EL (cell line): ENCODE measurements around the gene CX3CL1.
"Not testable (repeated sequence)": the region's sequence is repeated elsewhere in the genome, so short reads cannot be mapped to it uniquely, and the experiment has no call there.

Experiments
- DNase-seq: peaks from one replicate; pipeline ENCODE4 v3.0.0-alpha.2; 2016

The CX3CL1 gene

DNA sequence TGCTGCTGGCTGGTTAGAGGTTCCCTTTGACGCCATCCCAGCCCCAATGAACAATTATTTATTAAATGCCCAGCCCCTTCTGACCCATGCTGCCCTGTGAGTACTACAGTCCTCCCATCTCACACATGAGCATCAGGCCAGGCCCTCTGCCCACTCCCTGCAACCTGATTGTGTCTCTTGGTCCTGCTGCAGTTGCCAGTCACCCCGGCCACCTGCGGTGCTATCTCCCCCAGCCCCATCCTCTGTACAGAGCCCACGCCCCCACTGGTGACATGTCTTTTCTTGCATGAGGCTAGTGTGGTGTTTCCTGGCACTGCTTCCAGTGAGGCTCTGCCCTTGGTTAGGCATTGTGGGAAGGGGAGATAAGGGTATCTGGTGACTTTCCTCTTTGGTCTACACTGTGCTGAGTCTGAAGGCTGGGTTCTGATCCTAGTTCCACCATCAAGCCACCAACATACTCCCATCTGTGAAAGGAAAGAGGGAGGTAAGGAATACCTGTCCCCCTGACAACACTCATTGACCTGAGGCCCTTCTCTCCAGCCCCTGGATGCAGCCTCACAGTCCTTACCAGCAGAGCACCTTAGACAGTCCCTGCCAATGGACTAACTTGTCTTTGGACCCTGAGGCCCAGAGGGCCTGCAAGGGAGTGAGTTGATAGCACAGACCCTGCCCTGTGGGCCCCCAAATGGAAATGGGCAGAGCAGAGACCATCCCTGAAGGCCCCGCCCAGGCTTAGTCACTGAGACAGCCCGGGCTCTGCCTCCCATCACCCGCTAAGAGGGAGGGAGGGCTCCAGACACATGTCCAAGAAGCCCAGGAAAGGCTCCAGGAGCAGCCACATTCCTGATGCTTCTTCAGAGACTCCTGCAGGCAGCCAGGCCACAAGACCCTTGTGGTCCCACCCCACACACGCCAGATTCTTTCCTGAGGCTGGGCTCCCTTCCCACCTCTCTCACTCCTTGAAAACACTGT is 11.3 kb downstream of the CX3CL1 start:
- peak; percentile 58 for DNase-seq

DNA sequence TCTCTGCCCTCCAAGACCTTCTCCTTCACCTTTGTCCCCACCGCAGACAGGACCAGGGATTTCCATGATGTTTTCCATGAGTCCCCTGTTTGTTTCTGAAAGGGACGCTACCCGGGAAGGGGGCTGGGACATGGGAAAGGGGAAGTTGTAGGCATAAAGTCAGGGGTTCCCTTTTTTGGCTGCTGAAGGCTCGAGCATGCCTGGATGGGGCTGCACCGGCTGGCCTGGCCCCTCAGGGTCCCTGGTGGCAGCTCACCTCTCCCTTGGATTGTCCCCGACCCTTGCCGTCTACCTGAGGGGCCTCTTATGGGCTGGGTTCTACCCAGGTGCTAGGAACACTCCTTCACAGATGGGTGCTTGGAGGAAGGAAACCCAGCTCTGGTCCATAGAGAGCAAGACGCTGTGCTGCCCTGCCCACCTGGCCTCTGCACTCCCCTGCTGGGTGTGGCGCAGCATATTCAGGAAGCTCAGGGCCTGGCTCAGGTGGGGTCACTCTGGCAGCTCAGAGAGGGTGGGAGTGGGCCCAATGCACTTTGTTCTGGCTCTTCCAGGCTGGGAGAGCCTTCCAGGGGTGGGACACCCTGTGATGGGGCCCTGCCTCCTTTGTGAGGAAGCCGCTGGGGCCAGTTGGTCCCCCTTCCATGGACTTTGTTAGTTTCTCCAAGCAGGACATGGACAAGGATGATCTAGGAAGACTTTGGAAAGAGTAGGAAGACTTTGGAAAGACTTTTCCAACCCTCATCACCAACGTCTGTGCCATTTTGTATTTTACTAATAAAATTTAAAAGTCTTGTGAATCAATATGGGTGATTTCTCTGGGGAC is 12.2 kb downstream of the CX3CL1 start:
- no peak for DNase-seq

DNA sequence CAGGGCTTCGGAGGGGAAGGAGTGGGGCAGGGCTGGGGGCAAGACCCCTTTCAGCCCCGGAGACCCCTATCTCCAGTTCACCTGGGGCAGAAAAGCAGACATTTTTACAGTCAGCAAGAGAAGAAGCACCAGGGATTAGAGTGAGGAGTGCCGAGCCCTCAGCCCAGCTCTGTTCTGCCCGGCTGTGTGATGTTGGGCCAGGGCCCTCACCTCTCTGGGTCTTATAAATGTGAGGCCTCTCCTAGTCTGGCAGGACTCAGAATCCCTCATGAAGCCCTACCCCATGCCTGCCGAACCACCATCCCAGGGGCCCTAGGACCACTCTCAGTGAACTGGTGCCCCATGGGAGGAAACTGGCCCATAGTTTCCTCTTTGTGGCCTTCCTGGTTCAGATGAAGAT is 12.8 kb downstream of the CX3CL1 start:
- DNase-seq, result no peak

DNA sequence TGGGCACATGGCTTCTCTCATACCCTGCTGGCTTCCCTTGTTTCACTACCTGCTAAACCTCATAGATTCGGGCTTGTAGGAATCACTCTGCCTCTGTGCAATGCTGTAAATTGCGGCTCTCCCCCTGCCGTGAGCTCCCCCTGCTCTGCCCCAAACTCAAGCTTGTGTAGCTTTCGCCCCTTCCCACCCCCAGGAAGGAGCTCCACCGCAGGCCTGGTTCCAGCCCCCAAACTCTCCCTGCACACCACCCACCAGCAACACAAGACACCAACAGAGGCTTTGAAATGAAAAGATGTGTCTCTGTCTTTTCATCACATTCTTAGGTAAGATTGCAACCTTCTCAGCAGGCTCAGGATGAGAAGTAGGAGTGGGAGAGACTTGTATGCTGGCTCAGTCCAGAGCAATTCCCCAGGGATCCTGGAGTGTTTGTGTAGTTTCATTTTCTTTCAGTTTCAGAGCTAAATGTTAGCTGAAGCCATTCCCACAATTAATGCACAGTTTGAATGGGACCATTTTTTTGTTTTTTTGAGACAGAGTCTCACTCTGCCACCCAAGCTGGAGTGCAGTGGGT is 14.2 kb downstream of the CX3CL1 start:
- DNase-seq, result no peak

DNA sequence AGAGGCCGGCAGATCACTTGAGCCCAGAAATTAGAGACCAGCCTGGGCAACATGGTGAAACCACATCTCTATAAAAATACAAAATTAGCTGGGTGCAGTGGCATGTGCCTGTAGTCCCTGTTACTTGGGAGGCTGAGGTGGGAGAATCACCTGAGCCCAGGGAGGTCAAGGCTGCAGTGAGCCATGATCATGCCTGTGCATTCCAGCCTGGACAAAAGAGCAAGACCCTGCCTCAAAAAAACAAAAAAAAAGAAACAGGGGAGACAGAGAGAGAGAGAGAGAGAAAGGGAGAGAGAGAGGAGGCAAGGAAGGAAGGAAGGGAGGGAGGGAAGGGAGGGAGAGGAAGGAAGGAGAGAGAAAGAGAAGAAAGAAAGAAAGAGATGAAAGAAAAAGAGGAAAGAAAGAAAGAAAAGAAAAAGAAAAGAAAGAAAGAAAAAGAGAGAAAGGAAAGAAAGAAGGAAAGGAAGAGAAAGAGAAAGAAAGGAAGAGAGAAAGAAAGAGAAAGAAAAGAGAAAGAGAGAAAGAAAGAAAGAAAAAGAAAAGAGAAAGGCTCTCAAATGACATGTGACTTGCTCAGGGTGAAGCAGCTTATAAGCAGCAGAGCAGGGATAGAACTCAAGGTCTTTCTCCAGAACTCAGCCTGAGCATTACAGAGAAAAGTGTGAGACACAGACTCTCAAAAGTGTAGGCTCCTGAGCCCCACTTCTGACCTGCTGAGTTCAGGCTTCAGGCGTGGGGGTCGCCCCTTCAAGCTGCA is 15.5 kb downstream of the CX3CL1 start:
- no peak for DNase-seq

DNA sequence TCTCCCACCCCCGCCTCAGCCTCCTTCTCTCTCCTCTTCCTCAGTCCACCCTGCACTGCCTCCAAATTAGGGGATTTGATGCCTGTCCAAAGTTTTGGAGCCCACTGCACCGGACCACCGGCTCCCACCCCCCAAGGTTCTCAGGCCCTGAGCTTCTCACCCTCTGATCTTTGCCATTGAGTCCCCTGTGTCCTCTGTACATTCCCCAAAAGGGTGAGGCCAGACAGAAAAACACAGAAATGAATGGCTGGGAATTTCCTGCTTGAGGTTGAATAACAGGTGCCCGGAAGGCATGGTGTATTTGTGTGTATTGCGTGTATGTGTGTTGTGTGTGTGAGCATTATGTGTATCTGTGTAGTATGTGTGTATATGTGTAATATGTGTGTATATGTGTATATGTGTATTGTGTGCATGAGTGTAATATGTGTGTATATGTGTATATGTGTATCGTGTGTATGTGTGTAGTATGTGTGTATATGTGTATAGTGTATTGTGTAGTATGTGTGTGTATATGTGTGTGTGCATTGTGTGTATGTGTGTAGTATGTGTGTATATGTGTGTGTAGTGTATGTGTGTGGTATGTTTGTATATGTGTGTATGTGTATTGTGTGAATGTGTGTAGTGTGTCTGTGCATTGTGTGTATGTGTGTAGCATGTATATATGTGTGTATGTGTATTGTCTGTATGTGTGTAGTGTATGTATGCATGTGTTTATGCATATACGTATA is 16.2 kb downstream of the CX3CL1 start:
- DNase-seq, result no peak

DNA sequence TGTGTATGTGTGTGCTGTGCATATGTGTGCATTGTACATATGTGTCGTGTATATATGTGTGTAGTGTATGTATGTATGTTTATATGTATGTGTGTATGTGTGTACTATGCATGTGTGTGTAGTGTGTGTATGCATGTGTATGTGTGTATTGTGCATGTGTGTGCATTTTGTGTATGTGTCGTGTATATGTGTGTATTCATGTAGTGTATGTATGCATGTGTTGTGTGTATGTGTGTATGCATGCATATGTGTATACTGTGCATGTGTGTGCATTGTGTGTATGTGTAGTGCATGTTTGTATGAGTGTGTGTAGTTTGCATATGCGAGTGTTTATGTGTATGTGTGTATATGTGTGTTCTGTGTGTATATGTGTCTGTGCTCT is 16.8 kb downstream of the CX3CL1 start:
- DNase-seq, result no peak

DNA sequence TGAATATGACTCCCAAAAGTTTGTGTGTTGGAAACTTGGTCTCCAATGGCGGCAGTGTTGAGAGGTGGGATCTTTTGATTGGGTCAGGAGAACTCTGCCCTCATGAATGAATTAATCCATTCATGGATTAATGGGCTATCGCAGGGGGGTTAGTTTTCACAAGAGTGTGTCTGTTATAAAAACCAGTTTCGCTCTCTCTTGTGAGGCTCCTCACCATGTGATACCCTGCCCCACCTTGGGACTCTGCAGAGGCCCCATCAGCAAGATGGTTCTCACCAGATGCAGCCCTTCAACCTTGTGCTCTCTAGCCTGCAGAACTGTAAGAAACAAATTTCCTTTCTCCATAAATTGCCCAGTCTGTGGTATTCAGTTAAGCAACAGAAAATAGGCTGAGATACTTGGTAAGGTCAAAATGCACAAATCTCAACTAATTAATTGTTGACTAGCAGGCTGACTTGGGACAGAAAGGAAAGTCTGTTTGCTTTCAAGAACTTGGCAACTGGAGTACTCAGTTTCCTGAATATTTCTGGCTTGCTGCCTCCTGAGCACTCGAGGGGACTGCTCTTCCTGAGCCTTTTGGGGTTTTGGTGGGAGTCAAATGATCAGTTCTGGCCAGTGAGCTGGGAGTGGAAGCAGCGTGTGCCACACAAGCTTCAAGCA is 18.5 kb downstream of the CX3CL1 start:
- DNase-seq, result no peak

DNA sequence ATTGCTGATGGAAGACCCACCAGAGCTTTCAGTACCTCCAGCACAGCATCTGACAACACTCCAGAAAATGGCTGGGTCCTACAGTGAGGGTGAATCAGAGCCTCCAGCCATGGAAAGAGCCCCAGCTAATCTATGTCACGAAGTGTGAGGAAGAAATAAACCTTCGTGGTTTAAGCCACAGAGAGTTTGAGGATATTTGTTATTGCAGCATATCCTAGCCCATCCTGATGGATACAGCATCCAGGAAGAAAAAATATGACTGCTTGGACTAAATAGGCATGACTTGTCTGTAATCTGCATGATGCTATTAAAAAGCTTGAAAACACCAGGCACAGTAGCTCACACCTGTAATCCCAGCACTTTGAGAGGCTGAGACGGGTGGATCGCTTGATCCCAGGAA is 19.0 kb downstream of the CX3CL1 start:
- no peak for DNase-seq

DNA sequence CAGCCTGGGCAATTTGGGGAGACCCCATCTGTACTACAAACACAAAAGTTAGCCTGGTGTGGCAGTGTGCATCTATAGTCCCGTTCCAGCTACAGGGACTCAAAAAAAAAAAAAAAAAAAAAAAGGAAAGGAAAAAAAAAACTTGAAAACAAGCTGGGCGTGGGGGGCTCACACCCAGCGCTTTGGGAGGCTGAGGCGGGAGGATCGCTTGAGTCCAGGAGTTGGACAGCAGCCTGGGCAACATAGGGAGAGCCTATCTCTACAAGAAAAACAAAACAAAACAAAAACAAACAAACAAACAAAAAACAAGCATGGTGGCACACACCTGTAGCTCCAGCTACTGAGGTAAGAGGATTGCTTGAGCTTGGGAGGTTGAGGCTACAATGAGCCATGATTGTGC is 19.4 kb downstream of the CX3CL1 start:
- DNase-seq, result no peak

DNA sequence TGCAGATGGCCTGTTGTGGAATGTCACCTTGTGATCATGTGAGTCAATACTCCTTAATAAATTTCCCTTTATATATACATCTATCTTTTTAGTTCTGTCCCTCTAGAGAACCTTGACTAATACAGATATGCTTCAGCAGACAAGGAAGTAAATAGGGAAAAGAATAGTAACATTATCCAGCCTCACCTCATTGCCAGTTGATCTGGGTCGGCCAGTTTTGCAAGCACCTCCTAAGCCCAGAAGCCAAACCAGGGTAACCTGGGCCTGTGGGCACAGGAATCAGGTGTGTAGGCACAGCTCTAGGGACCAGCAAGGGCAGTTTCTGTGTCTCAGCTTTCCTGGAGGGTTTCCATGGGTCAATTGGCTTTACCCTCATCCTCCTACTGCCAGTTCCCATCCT is 20.4 kb downstream of the CX3CL1 start:
- DNase-seq, result no peak

DNA sequence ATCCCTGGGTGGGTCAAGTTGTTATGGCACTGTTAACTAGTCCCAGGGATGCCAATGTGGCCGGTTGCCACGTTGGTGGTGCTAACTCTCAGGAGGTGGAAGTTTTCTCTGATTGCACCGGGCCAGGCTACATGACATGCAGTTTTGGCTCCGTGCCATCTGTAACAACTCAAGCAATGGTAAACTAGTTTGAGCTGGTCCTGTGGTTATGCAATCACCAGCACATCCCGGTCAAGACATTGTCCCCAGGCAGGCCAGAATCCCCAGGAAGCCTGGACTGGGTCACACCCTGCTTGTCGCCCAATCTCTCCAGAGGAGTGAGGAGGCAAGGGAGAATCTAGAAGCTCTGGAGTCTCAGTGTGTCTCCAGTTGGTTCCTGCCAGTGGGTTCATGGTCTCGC is 22.2 kb downstream of the CX3CL1 start:
- no peak for DNase-seq

DNA sequence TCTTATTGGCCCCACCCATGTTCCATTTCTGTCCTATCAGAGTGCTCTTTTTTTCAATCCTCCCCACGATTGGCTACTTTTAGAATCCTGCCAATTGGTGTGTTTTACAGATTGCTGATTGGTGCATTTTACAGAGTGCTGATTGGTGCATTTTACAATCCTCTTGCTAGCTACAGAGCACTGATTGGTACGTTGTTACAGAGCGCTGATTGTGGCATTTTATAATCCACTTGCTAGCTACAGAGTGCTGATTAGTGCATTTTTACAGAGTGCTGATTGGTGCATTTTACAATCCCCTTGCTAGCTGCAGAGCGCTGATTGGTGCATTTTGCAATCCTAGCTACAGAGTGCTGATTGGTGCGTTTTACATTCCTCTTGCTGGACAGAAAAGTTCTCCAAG is 22.7 kb downstream of the CX3CL1 start:
- DNase-seq, result no peak

DNA sequence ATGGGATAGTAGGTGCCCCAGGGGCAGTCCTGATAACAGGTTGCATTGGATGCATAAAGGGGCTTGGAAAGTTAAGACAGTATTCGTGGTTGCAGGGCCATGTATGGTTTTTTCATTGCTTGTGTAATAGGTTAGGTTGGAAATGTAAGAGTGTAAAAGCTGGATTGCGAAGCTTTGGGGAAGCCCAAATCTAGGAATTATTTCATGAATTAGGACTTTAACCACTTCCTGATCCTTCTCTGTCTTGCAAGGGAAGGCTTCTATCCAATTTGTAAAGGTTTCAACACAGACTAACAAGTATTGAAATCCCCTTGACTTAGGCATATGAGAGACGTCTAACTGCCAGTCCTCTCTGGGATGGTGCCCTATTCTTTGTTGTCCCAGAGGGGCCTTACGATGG is 24.5 kb downstream of the CX3CL1 start:
- DNase-seq, result no peak

DNA sequence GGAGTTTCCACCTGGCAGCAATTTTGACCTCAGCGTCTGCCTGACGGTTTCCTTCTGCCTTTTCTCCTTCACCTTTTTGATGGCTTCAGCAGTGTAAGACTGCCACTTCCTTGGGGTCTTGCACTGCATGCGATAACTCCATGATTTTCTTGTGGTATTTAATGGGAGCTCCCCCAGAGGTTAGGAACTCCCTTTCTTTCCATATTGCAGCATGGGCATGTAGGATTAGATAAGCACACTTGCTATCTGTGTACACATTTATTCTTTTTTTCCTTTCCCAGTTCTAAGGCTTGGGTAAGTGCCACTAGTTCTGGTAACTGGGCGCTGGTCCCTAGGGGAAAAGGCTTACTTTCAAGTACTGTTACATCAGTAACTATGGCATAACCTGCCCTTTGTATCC is 25.2 kb downstream of the CX3CL1 start:
- not testable (repeated sequence) for DNase-seq

DNA sequence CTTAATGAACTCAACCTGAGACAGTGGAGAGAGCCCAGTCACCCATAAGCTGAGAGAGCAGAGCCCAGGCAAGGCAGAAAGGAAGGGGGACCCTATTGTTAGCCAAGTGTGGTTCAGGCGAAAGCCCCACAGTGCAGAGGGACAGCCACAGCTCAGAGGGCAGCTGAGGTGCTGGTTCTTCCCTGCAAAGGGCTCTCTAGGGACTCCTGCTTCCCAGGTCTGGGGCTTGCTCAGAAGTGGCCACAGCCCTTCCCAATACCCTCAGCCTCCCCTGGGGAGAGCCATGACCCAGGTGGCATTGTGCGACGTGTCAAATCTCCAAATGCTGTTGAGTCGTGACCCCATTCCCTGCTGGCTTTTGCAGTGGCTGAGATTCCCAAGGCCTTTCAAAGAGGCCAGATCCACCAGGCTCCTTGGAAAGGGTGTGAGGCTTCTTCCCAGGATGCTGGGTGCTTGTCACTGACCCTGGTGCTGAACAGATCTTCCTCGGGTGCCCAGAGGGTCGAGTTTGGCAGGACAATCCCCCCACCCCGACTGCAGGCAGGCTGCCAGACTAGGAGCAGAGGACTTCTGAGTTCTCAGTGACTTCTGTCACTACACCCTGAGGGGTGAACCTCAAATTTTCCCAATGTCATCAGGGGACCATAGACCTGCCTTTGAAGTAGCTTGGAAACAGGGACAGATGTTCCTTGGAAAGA is 29.8 kb downstream of the CX3CL1 start:
- no peak for DNase-seq

DNA sequence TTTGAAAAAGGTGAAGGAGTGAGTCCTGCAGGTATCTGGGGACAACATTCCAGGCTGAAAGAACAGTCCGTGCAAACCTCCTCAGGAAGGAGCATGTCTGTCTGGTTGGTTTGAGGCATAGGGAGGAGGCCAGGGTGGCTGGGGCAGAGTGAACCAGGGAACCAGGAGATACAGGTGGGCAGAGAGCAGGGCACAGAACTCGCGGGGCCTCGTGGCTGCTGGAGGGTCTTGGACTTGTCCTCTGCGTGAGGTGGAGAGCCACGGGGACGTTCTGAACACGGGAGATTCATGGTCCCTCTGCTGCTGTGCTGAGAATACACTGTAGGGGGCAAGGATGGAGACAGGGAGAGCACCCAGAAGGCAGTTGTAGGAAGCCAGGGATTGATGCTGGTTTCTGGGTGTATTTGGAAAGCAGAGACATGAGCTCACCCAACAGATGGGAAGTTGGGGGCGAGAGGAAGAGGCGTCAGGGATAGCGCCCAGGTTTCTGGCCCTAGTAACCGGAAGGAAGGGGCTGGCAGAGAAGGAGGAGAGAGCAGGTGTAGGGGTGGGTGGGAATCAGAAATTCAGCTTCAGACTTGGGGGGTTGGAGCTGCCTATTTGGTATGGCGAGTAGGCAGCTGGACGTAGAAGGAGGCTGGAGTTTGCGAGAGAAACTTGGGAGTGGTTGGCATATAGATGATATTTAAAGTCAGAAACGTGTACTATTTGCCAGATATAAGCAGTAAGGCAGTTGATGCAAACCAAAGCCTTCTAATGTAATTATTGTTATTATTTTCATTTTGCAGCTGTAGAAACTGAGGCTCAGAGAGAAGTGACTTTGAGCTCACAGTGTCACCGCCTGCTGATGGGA is 31.9 kb downstream of the CX3CL1 start, which contains the start of gene CCL17:
Gene CCL17, plus strand, starts transcription at position 803 of the 853 bp plus-strand sequence. CDS start 9,166 bp downstream, outside the sequence.
- no peak for DNase-seq

DNA sequence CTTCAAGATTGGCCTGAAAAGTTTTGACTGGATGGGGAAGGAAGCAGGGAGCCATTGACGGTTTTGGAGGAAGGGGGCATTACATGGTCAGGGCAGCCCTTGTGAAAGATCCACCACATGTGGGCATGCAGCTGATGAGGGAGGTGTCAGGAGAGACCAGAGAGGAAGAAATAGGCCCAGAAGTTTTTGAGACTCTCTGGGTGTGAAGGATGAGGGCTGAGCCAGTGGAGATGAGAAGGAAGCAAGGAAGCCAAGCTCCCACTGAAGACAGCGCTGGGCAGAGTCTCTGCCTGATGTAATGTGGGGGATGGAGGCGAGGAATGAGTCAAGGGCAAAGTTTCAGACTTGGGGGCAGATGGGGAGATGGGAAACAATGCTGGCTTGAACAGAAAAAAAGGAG is 32.8 kb downstream of the CX3CL1 start:
- no peak for DNase-seq

DNA sequence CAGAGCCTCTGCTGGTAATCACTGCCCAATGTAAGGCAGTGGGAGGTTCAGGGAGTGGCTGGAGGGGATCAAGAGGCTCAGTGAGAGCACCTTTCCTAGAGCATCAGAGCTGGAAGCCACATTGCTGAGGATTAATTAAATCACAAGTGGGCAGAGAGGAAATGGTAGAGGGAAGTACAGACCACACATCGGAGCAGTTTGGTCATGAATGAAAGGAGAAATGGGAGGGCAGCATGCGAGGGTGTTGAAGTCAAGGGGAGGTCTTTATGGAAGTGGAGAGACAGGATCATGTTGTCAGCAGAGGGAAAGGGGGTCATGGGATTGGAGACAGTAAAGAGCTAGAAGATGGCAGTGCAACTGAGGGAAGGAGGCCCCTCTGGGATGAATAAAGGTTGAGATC is 34.6 kb downstream of the CX3CL1 start:
- no peak for DNase-seq
